Measurements from ENCODE around the gene PHC2.

The PHC2 gene

GRCh38 chr1:33284049-33284448 lies 146.8 kb downstream of the PHC2 start:
- DNase-seq = no peak

- no peak for DNase-seq
Measured at GRCh38 chr1:33282791-33283190, 148.1 kb downstream of the PHC2 start.

- DNase-seq = no peak
Measured at GRCh38 chr1:33281554-33282303, 149.2 kb downstream of the PHC2 start.

- no peak for DNase-seq
Measured at GRCh38 chr1:33280091-33280661, 150.7 kb downstream of the PHC2 start.

GRCh38 chr1:33277488-33278084 lies 153.3 kb downstream of the PHC2 start:
- DNase-seq = no peak

GRCh38 chr1:33276573-33277298 lies 154.2 kb downstream of the PHC2 start:
- DNase-seq = no peak

GRCh38 chr1:33275706-33276572 lies 155.0 kb downstream of the PHC2 start:
- DNase-seq = no peak

- DNase-seq = no peak
Measured at GRCh38 chr1:33275195-33275594, 155.7 kb downstream of the PHC2 start.

GRCh38 chr1:33274446-33274845 lies 156.4 kb downstream of the PHC2 start:
- DNase-seq = no peak

- no peak for DNase-seq
Measured at GRCh38 chr1:33273961-33274371, 156.9 kb downstream of the PHC2 start.

All from fibroblast of skin of right quadriceps (primary cell).